ENCODE data around the gene COTL1. TPM values are rescaled to one million over a fixed set of nuclear protein-coding genes. Genes with fewer than 3 reads are reported as not detected.

The COTL1 gene
- total RNA-seq, 2 experiments from 2014 or later, result 179 to 181 TPM

GRCh38 chr16:84571506-84571905 lies 46.4 kb downstream of the COTL1 start:
- Mint-ChIP-seq H3K27me3 (no peaks in the 10 kb centered on the region), H3K4me3 (no peak overlapping the region), H3K36me3 (ENCODE audit: low read depth) (peaks cover 93% of the 10 kb centered on the region), H3K4me1 (ENCODE audit: low read depth) (peaks cover 24% of the 10 kb centered on the region), H3K9me3 (peaks cover 2% of the 10 kb centered on the region), H3K27ac (peak overlapping the region; percentile 28)
- ATAC-seq (ENCODE audit: poor library complexity) (no peak), DNase-seq (no peak)
- Histone ChIP-seq H3K9me3 (ENCODE audit: control insufficient read depth in 1 of 2, insufficient read depth in 1 of 2, low read length in 2 of 2) (peaks cover 5 to 25% of the 10 kb centered on the region in 2 experiments), H3K36me3 (ENCODE audit: insufficient read depth, low read length) (peaks cover 70% of the 10 kb centered on the region), H3K4me1 (ENCODE audit: insufficient read depth, low read length) (peaks cover 19% of the 10 kb centered on the region), H3K27ac (ENCODE audit: low read depth in 1 of 2, low read length in 2 of 2) (no peak overlapping the region), H3K4me3 (ENCODE audit: low read length) (no peak overlapping the region), H3K27me3 (ENCODE audit: control insufficient read depth in 1 of 2, insufficient read depth in 2 of 2, low read length in 2 of 2) (no peaks in the 10 kb centered on the region)
- intact Hi-C loops (cut with DNase I, micrococcal nuclease), result no loop called here
- POLR2A ChIA-PET, result no interaction called here
- TF ChIP-seq, protein P1, sequence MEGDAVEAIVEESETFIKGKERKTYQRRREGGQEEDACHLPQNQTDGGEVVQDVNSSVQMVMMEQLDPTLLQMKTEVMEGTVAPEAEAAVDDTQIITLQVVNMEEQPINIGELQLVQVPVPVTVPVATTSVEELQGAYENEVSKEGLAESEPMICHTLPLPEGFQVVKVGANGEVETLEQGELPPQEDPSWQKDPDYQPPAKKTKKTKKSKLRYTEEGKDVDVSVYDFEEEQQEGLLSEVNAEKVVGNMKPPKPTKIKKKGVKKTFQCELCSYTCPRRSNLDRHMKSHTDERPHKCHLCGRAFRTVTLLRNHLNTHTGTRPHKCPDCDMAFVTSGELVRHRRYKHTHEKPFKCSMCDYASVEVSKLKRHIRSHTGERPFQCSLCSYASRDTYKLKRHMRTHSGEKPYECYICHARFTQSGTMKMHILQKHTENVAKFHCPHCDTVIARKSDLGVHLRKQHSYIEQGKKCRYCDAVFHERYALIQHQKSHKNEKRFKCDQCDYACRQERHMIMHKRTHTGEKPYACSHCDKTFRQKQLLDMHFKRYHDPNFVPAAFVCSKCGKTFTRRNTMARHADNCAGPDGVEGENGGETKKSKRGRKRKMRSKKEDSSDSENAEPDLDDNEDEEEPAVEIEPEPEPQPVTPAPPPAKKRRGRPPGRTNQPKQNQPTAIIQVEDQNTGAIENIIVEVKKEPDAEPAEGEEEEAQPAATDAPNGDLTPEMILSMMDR (IDR thresholded peaks at IDR 0.05), result no peak
- CTCF ChIA-PET, result no interaction called here

DNA sequence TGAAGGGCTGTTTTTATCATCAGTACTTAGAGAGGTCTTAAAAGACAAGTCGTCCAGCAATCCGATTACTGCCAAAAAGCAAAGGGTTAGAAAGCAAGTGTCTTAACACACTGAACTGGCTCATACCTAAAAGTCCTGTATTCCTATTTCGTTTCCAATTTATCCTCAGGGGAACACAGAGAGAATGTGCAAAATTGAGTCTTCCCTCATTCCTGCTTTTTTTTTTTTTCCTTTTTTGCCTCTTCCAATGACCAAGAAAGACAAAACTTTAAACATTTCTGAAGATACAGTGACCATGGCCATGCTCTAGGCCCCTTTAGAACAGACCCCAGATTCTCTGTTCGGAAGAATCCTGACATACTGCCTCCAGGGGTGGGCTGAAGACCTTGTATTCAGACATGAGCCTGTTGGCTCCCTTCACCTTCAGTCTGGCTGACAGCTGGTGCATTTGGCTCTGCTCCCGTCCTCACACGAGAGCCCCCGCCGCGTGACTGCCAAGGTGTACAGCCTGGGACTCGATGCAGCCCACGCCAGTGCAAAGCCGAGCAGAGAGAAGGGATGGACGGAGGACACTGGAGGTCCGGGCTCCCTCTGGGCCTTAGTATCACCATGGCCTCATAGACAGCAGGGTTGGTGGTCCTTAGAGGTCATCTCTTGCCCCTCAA lies 47.0 kb downstream of the COTL1 start:
- Histone ChIP-seq H3K27me3 (ENCODE audit: control insufficient read depth in 1 of 2, insufficient read depth in 2 of 2, low read length in 2 of 2) (no peaks in the 10 kb centered on the region), H3K36me3 (ENCODE audit: insufficient read depth, low read length) (peaks cover 70% of the 10 kb centered on the region), H3K9me3 (ENCODE audit: control insufficient read depth in 1 of 2, insufficient read depth in 1 of 2, low read length in 2 of 2) (peaks cover 5 to 25% of the 10 kb centered on the region in 2 experiments), H3K4me1 (ENCODE audit: insufficient read depth, low read length) (peaks cover 16% of the 10 kb centered on the region), H3K4me3 (ENCODE audit: low read length) (no peak overlapping the region), H3K27ac (ENCODE audit: low read depth in 1 of 2, low read length in 2 of 2) (no peak overlapping the region)
- POLR2A ChIA-PET, result no interaction called here
- H3K27ac Mint-ChIP-seq, result peak overlapping the region; percentile 28
- peaks cover 93% of the 10 kb centered on the region for H3K36me3 Mint-ChIP-seq (ENCODE audit: low read depth)
- DNase-seq (no peak), ATAC-seq (ENCODE audit: poor library complexity) (no peak)
- peaks cover 18% of the 10 kb centered on the region for H3K4me1 Mint-ChIP-seq (ENCODE audit: low read depth)
- intact Hi-C loops (cut with DNase I, micrococcal nuclease), result no loop called here
- H3K27me3 Mint-ChIP-seq, result no peaks in the 10 kb centered on the region
- TF ChIP-seq, protein P1 (IDR thresholded peaks at IDR 0.05), result no peak
- CTCF ChIA-PET, result interaction anchor here (0.7 kb wide), 1 partner anchor 51 kb away, joined by 4 read pairs; no protein-coding TSS in a partner anchor
- H3K4me3 Mint-ChIP-seq, result no peak overlapping the region
- H3K9me3 Mint-ChIP-seq, result peaks cover 2% of the 10 kb centered on the region

GRCh38 chr16:84569382-84569987 lies 48.4 kb downstream of the COTL1 start:
- no peak overlapping the region for H3K27ac ChIP-seq (ENCODE audit: low read depth in 1 of 2, low read length in 2 of 2)
- TF ChIP-seq, protein P1 (IDR thresholded peaks at IDR 0.05), result no peak
- no peak for ATAC-seq (ENCODE audit: poor library complexity)
- peaks cover 5 to 25% of the 10 kb centered on the region in 2 experiments for H3K9me3 ChIP-seq (ENCODE audit: control insufficient read depth in 1 of 2, insufficient read depth in 1 of 2, low read length in 2 of 2)
- H3K27me3 ChIP-seq (ENCODE audit: control insufficient read depth in 1 of 2, insufficient read depth in 2 of 2, low read length in 2 of 2), result no peaks in the 10 kb centered on the region
- POLR2A ChIA-PET, result interaction anchor here (1.0 kb wide), 1 partner anchor 30 kb away, joined by 3 read pairs; no protein-coding TSS in a partner anchor
- H3K4me3 ChIP-seq (ENCODE audit: low read length), result no peak overlapping the region
- H3K27me3 Mint-ChIP-seq, result no peaks in the 10 kb centered on the region
- peaks cover 17% of the 10 kb centered on the region for H3K4me1 Mint-ChIP-seq (ENCODE audit: low read depth)
- CTCF ChIA-PET, result interaction anchor here (0.9 kb wide), 1 partner anchor 29 kb away, joined by 3 read pairs; no protein-coding TSS in a partner anchor
- peaks cover 98% of the 10 kb centered on the region for H3K36me3 Mint-ChIP-seq (ENCODE audit: low read depth)
- DNase-seq, result peak in 3 of 14 experiments; percentile 16 to 45 (median 43)
- peaks cover 77% of the 10 kb centered on the region for H3K36me3 ChIP-seq (ENCODE audit: insufficient read depth, low read length)
- H3K4me3 Mint-ChIP-seq, result no peak overlapping the region
- peaks cover 15% of the 10 kb centered on the region for H3K4me1 ChIP-seq (ENCODE audit: insufficient read depth, low read length)
- intact Hi-C loops (cut with DNase I, micrococcal nuclease), result loop anchor here in 1 of 2 experiments (10.0 kb wide), 1 partner anchor 55 kb away; no protein-coding TSS in a partner anchor
- H3K9me3 Mint-ChIP-seq, result peaks cover 2% of the 10 kb centered on the region
- H3K27ac Mint-ChIP-seq, result peak overlapping the region; percentile 28

All from CD4-positive, alpha-beta T cell (primary cell).